ENCODE measurements around the gene C1D. TPM values are rescaled to one million over a fixed set of nuclear protein-coding genes. Genes with fewer than 3 reads are reported as not detected.

Gene C1D
- total RNA-seq, 2 experiments from 2014 or later: 19.1 to 36.3 TPM

DNA sequence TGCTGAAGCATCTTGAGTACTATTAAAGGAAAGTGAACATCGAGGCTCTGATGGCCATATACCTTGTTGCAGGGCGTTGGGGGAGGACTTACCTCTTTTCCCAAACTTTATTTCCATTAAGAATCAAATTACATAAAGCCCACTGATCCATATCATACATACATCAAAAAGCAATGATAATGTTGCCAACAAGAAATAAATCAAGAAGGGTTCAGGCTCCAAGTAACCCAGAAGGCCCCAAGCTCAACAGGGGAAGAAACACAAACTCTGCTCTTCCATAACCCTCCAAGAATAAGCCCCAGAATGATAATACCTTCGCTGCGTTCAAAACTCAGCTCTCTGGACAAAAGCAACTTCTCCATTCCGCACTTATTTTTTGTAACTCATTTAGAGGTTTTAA lies 32.3 kb downstream of the C1D start:
- Histone ChIP-seq H4K20me1 (ENCODE audit: insufficient read depth, low read length) (no peaks in the 10 kb centered on the region), H3K9me2 (ENCODE audit: insufficient read depth, low read length) (no peaks in the 10 kb centered on the region), H3K36me3 (ENCODE audit: insufficient read depth, low read length) (no peaks in the 10 kb centered on the region), H3K4me3 (ENCODE audit: low read depth, low read length, poor library complexity, severe bottlenecking) (no peak overlapping the region), H3K4me2 (ENCODE audit: low read length) (no peak overlapping the region), H3K9me3 (ENCODE audit: low read length) (no peaks in the 10 kb centered on the region), H3K27ac (ENCODE audit: low read depth, low read length, poor library complexity, severe bottlenecking) (no peak overlapping the region), H3K79me2 (ENCODE audit: insufficient read depth, low read depth, low read length) (no peaks in the 10 kb centered on the region), H3K4me1 (ENCODE audit: insufficient read depth, low read length, poor library complexity, severe bottlenecking) (no peaks in the 10 kb centered on the region), H2AFZ (ENCODE audit: low read length) (no peak overlapping the region)
- POLR2A ChIA-PET: interaction anchor here (0.6 to 2.3 kb wide), 6 partner anchors 8 to 1474 kb away, joined by 3 to 6 read pairs (median 3); no protein-coding TSS in a partner anchor
- DNase-seq (ENCODE audit: low spot score): no peak
- intact Hi-C loops (cut with micrococcal nuclease; ENCODE audit: unreplicated experiment): loop anchor here (2.0 to 10.0 kb wide), 4 partner anchors 184 to 1596 kb away; partner anchors contain the start of gene MEIS1
- BruUV-seq (replicated peaks): no TSS peak
- TF ChIP-seq, protein P1, sequence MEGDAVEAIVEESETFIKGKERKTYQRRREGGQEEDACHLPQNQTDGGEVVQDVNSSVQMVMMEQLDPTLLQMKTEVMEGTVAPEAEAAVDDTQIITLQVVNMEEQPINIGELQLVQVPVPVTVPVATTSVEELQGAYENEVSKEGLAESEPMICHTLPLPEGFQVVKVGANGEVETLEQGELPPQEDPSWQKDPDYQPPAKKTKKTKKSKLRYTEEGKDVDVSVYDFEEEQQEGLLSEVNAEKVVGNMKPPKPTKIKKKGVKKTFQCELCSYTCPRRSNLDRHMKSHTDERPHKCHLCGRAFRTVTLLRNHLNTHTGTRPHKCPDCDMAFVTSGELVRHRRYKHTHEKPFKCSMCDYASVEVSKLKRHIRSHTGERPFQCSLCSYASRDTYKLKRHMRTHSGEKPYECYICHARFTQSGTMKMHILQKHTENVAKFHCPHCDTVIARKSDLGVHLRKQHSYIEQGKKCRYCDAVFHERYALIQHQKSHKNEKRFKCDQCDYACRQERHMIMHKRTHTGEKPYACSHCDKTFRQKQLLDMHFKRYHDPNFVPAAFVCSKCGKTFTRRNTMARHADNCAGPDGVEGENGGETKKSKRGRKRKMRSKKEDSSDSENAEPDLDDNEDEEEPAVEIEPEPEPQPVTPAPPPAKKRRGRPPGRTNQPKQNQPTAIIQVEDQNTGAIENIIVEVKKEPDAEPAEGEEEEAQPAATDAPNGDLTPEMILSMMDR (conservative IDR thresholded peaks at IDR 0.05; ENCODE audit: low read length): no peak
- TF ChIP-seq EZH2phosphoT487 (IDR thresholded peaks at IDR 0.05; ENCODE audit: borderline replicate concordance, low read depth, low read length): no peak
- CTCF ChIA-PET (ENCODE audit: unreplicated experiment): no interaction called here

DNA sequence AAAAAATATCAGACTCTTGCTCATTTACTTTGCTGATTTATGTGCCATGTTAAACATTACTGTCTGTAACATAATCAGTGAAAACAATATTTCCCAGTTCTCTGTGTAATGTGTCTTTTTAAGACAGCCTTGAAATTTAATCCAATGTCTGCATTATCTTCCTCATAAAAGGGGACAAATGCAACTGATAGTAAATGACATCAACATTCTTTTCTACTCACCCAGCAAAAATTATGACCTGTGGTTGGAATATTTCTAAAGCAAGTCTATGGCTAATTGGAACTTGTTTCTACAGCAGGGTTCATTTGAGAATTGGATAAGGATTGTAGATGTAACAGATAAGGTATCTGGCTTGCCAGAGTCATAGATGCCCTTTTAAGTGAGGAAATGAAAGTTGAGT lies 34.8 kb downstream of the C1D start:
- no peak for DNase-seq (ENCODE audit: low spot score)
- no peaks in the 10 kb centered on the region for H3K9me2 ChIP-seq (ENCODE audit: insufficient read depth, low read length)
- BruUV-seq (replicated peaks): no TSS peak
- no peak overlapping the region for H2AFZ ChIP-seq (ENCODE audit: low read length)
- CTCF ChIA-PET (ENCODE audit: unreplicated experiment): no interaction called here
- H3K4me1 ChIP-seq (ENCODE audit: insufficient read depth, low read length, poor library complexity, severe bottlenecking): no peaks in the 10 kb centered on the region
- no peak overlapping the region for H3K4me2 ChIP-seq (ENCODE audit: low read length)
- H3K79me2 ChIP-seq (ENCODE audit: insufficient read depth, low read depth, low read length): no peaks in the 10 kb centered on the region
- H3K9me3 ChIP-seq (ENCODE audit: low read length): no peaks in the 10 kb centered on the region
- no peaks in the 10 kb centered on the region for H3K36me3 ChIP-seq (ENCODE audit: insufficient read depth, low read length)
- POLR2A ChIA-PET: interaction anchor here (0.9 to 1.4 kb wide), 3 partner anchors 10 to 546 kb away, joined by 4 to 6 read pairs (median 4); no protein-coding TSS in a partner anchor
- H3K4me3 ChIP-seq (ENCODE audit: low read depth, low read length, poor library complexity, severe bottlenecking): no peak overlapping the region
- intact Hi-C loops (cut with micrococcal nuclease; ENCODE audit: unreplicated experiment): no loop called here
- no peak overlapping the region for H3K27ac ChIP-seq (ENCODE audit: low read depth, low read length, poor library complexity, severe bottlenecking)
- H4K20me1 ChIP-seq (ENCODE audit: insufficient read depth, low read length): no peaks in the 10 kb centered on the region
- no peak for TF ChIP-seq EZH2phosphoT487 (IDR thresholded peaks at IDR 0.05; ENCODE audit: borderline replicate concordance, low read depth, low read length)
- TF ChIP-seq, protein P1 (conservative IDR thresholded peaks at IDR 0.05; ENCODE audit: low read length): no peak

GRCh38 chr2:68024450-68024849 lies 38.4 kb downstream of the C1D start:
- Histone ChIP-seq H3K4me3 (ENCODE audit: low read depth, low read length, poor library complexity, severe bottlenecking) (no peak overlapping the region), H3K36me3 (ENCODE audit: insufficient read depth, low read length) (no peaks in the 10 kb centered on the region), H3K9me2 (ENCODE audit: insufficient read depth, low read length) (no peaks in the 10 kb centered on the region), H3K9me3 (ENCODE audit: low read length) (no peaks in the 10 kb centered on the region), H4K20me1 (ENCODE audit: insufficient read depth, low read length) (no peaks in the 10 kb centered on the region), H2AFZ (ENCODE audit: low read length) (no peak overlapping the region), H3K4me2 (ENCODE audit: low read length) (no peak overlapping the region), H3K79me2 (ENCODE audit: insufficient read depth, low read depth, low read length) (no peaks in the 10 kb centered on the region), H3K4me1 (ENCODE audit: insufficient read depth, low read length, poor library complexity, severe bottlenecking) (no peaks in the 10 kb centered on the region), H3K27ac (ENCODE audit: low read depth, low read length, poor library complexity, severe bottlenecking) (no peak overlapping the region)
- no peak for TF ChIP-seq EZH2phosphoT487 (IDR thresholded peaks at IDR 0.05; ENCODE audit: borderline replicate concordance, low read depth, low read length)
- TF ChIP-seq, protein P1 (conservative IDR thresholded peaks at IDR 0.05; ENCODE audit: low read length): no peak
- no TSS peak for BruUV-seq (replicated peaks)
- ChIA-PET CTCF (ENCODE audit: unreplicated experiment) (no interaction called here), POLR2A (interaction anchor here (0.7 kb wide), 1 partner anchor 266 kb away, joined by 3 read pairs; no protein-coding TSS in a partner anchor)
- DNase-seq (ENCODE audit: low spot score): no peak
- intact Hi-C loops (cut with micrococcal nuclease; ENCODE audit: unreplicated experiment): no loop called here

Measured in OCI-LY7 (cell line).